Type B pancreatic cell (in vitro differentiated cells): Measurements from ENCODE around the gene DLL4. TPM values are rescaled to one million over a fixed set of nuclear protein-coding genes. Genes with fewer than 3 reads are reported as not detected.

Experiments
- DNase-seq: peaks from one replicate; pipeline ENCODE4 v3.0.0; 2021; ENCODE audit warnings: mixed read lengths; ENCODE audit not compliant: unreplicated experiment; ENCODE audit errors: extremely low spot score
- H3K27ac Mint-ChIP-seq: 2 replicates; pipeline ENCODE4 v1.8.0; 2021; ENCODE audit warnings: mild to moderate bottlenecking, mixed read lengths
- H3K27me3 Mint-ChIP-seq: 2 replicates; pipeline ENCODE4 v1.8.0; 2021; ENCODE audit warnings: mixed read lengths
- H3K36me3 Mint-ChIP-seq: 2 replicates; pipeline ENCODE4 v1.8.0; 2021; ENCODE audit warnings: mixed read lengths
- H3K4me1 Mint-ChIP-seq: one replicate; pipeline ENCODE4 v1.8.0; 2021; ENCODE audit warnings: mixed read lengths; ENCODE audit not compliant: unreplicated experiment
- H3K4me3 Mint-ChIP-seq: 2 replicates; pipeline ENCODE4 v1.8.0; 2021; ENCODE audit warnings: mild to moderate bottlenecking, mixed read lengths
- H3K9me3 Mint-ChIP-seq: 2 replicates; pipeline ENCODE4 v1.8.0; 2021; ENCODE audit warnings: mixed read lengths
- total RNA-seq: library from RNA; stranded (reverse); gene quantifications from 2 replicates; pipeline ENCODE4 v1.2.1, GENCODE V29; 2021; ENCODE audit warnings: low replicate concordance
- TF ChIP-seq, protein P1 (sequence below): fragments of 200-600 bp; sonication (generic); conservative IDR thresholded peaks from 2 replicates; pipeline ENCODE4 v1.5.0; 2021; ENCODE audit warnings: antibody characterized with exemption, mild to moderate bottlenecking

Gene DLL4
- total RNA-seq, 1 donor from 2014 or later: 2.9 TPM

DNA sequence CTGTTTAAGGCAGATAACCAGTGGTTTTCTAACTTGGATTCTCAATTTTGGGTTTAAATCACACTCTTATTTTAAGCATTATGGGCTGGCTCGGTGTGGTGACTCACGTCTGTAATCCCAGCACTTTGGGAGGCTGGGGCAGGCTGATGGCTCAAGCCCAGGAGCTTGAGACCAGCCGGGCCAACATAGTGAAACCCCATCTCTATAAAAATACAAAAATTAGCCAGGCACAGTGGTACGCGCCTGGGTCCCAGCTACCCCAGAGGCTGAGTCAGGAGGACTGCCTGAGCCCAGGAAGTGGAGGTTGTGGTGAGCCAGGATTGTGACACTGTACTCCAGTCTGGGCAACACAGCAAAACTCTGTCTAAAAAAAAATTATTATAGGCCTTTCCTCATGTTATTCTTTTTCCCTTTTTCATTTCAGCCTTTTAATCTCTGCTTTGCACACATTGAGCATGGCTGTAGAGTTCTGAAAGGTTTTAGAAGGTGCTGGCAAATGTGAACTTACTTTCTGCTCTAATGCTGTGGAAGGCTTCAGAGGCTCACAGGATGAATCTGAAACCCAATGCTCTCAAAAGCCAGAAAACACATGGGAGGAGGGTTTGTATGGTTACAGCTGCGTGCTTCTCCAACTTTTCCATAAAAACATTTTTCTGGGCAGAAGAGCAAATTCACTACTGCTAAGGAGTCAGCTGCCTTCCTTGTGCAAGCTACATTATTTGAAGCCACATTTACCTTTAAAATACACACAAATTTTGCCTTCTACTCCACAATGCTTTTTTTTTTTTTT, 56.6 kb downstream of the DLL4 start:
- H3K4me1 Mint-ChIP-seq: no peaks in the 10 kb centered on the region
- no peak overlapping the region for H3K27ac Mint-ChIP-seq

DNA sequence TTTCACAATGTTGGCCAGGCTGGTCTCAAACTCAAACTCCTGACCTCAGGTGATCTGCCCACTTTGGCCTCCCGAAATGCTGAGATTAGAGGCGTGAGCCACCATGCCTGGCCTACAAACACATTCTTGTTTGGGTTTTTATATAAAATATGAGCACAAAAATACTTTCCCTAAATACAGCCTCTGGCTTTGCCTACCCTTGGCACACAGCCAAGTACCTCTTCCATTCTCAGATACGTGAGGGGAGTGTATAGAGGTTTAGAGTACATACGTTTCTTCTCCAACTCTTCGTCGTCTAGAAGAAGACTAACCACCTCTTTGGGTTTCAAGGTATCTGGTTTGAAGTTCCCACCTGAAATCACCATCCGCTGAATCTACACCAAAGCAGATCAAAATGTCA, 57.7 kb downstream of the DLL4 start:
- Mint-ChIP-seq H3K27ac (no peak overlapping the region), H3K27me3 (no peaks in the 10 kb centered on the region), H3K4me3 (no peak overlapping the region), H3K36me3 (peaks cover 28% of the 10 kb centered on the region), H3K9me3 (no peaks in the 10 kb centered on the region), H3K4me1 (no peaks in the 10 kb centered on the region)
- no peak for DNase-seq
- TF ChIP-seq, protein P1, sequence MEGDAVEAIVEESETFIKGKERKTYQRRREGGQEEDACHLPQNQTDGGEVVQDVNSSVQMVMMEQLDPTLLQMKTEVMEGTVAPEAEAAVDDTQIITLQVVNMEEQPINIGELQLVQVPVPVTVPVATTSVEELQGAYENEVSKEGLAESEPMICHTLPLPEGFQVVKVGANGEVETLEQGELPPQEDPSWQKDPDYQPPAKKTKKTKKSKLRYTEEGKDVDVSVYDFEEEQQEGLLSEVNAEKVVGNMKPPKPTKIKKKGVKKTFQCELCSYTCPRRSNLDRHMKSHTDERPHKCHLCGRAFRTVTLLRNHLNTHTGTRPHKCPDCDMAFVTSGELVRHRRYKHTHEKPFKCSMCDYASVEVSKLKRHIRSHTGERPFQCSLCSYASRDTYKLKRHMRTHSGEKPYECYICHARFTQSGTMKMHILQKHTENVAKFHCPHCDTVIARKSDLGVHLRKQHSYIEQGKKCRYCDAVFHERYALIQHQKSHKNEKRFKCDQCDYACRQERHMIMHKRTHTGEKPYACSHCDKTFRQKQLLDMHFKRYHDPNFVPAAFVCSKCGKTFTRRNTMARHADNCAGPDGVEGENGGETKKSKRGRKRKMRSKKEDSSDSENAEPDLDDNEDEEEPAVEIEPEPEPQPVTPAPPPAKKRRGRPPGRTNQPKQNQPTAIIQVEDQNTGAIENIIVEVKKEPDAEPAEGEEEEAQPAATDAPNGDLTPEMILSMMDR: no peak

More for the DNA sequence above, 56.6 kb downstream of the DLL4 start:
- Mint-ChIP-seq H3K4me3 (no peak overlapping the region), H3K27me3 (no peaks in the 10 kb centered on the region), H3K36me3 (peaks cover 32% of the 10 kb centered on the region), H3K9me3 (no peaks in the 10 kb centered on the region)
- no peak for DNase-seq
- TF ChIP-seq, protein P1: no peak

DNA sequence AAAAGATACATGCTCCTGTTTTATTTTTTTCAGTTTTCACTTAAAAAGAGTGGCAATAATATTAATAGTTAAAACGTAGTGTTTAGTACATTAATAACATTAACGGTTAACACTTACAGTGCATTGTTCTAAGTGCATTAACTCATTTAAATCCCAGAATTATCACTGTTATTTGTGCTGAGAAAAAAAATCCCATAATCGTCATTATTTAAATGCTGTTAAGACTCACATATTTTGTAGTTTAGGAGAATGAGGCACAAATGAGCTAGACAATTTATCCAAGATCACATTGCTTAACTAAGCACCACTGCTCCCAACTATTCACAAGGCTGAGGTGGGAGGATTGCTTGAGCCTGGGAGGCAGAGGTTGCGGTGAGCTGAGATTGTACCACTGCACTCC, 59.0 kb downstream of the DLL4 start:
- Mint-ChIP-seq H3K27ac (no peak overlapping the region), H3K27me3 (no peaks in the 10 kb centered on the region), H3K4me3 (no peak overlapping the region), H3K36me3 (peaks cover 34% of the 10 kb centered on the region), H3K9me3 (no peaks in the 10 kb centered on the region), H3K4me1 (no peaks in the 10 kb centered on the region)
- no peak for DNase-seq
- TF ChIP-seq, protein P1: no peak

Other genes with a start within 250 kb of the DLL4 start
- 15.7 and 20.5 TPM in 2 replicates for gene RAD51, start 234.2 kb upstream of the DLL4 start, total RNA-seq
- gene RMDN3, start 174.1 kb upstream of the DLL4 start, total RNA-seq: 30.4 and 32.0 TPM in 2 replicates
- 23.3 and 23.5 TPM in 2 replicates for gene GCHFR, start 165.3 kb upstream of the DLL4 start, total RNA-seq
- gene C15orf62, start 159.4 kb upstream of the DLL4 start, total RNA-seq: 1.1 and 1.3 TPM in 2 replicates
- gene ZFYVE19, start 122.3 kb upstream of the DLL4 start, total RNA-seq: 31.6 and 45.0 TPM in 2 replicates
- gene DNAJC17, start 121.9 kb upstream of the DLL4 start, total RNA-seq: 23.7 and 38.3 TPM in 2 replicates
- gene PPP1R14D, start 100.6 kb upstream of the DLL4 start, total RNA-seq: 0.70 and 1.0 TPM in 2 replicates
- 156 and 401 TPM in 2 replicates for gene SPINT1, start 85.3 kb upstream of the DLL4 start, total RNA-seq
- gene RHOV, start 55.1 kb upstream of the DLL4 start, total RNA-seq: 19.3 and 43.3 TPM in 2 replicates
- gene VPS18, start 34.9 kb upstream of the DLL4 start, total RNA-seq: 25.6 and 37.2 TPM in 2 replicates
- 7.8 and 12.9 TPM in 2 replicates for gene CHAC1, start 24.1 kb downstream of the DLL4 start, total RNA-seq
- gene INO80, start 186.9 kb downstream of the DLL4 start, total RNA-seq: 19.7 and 22.3 TPM in 2 replicates